H1 (cell line): ENCODE results near the gene CMSS1. TPM values are rescaled to one million over a fixed set of nuclear protein-coding genes. Genes with fewer than 3 reads are reported as not detected.

Experiments
- CHD7 ChIP-seq: fragments of 300-600 bp; sonication (generic); IDR thresholded peaks from 2 replicates; pipeline ENCODE4 v1.7.1; 2012; ENCODE audit warnings: low read length, moderate library complexity, mild to moderate bottlenecking, inconsistent platforms; ENCODE audit not compliant: insufficient replicate concordance
- HDAC6 ChIP-seq: IDR thresholded peaks from one replicate; pipeline ENCODE4 v1.7.1; 2012; ENCODE audit warnings: low read depth, mild to moderate bottlenecking, inconsistent platforms, low read length, moderate library complexity
- KDM5A ChIP-seq: fragments of 200-600 bp; IDR thresholded peaks from 2 replicates; pipeline ENCODE4 v1.7.1; 2012; ENCODE audit warnings: mild to moderate bottlenecking, low read length, inconsistent platforms, mixed read lengths
- RAD21 ChIP-seq, 2 experiments: IDR thresholded peaks in 1 of 2; conservative IDR thresholded peaks in 1 of 2; 2 replicates each; pipeline ENCODE4 v1.6.1; 2011; ENCODE audit warnings: low read depth in 2 of 2, low read length in 2 of 2, improper control_type of control experiment in 1 of 2, inconsistent platforms in 1 of 2, mild to moderate bottlenecking in 1 of 2, moderate library complexity in 1 of 2
- SAP30 ChIP-seq: fragments of 300-600 bp; sonication (generic); IDR thresholded peaks from 2 replicates; pipeline ENCODE4 v1.7.1; 2012; ENCODE audit warnings: low read length, moderate library complexity, mild to moderate bottlenecking, inconsistent platforms; ENCODE audit not compliant: insufficient read depth, insufficient replicate concordance
- SUZ12 ChIP-seq: fragments of 200-600 bp; sonication (generic); IDR thresholded peaks from 2 replicates; pipeline ENCODE4 v1.6.1; 2012; ENCODE audit warnings: mild to moderate bottlenecking, inconsistent platforms, low read length, moderate library complexity, mixed read lengths
- polyA plus RNA-seq, 7 experiments: library from polyadenylated mRNA; depleted of rRNA in 3 of 7; stranded (reverse) in 5 of 7; unstranded in 2 of 7; fragments of >200 nt in 5 of 7; fragments of 200-250 nt in 2 of 7; gene quantifications; 1 replicate in 5 of 7; 2 replicates in 1 of 7; 4 replicates in 1 of 7; pipeline versions ENCODE4 v1.2.1 to v1.2.3, GENCODE V29; 2011 to 2013; ENCODE audit warnings: missing spikeins in 2 of 7, mixed read lengths in 2 of 7
- total RNA-seq: library from RNA; stranded (reverse); fragmentation: NEBNext Ultra II Directional; extraction: Animal tissue kit (Norgen Biotek cat#: 25700); gene quantifications from 2 replicates; pipeline ENCODE4 v1.2.1, GENCODE V29; 2021

The CMSS1 gene
- total and polyA plus RNA-seq, 2 of the 8 experiments (the other 6 are each of a cell fraction or from before 2014, with no cell fraction given), result 15.2 to 75.1 TPM

GRCh38 chr3:100082714-100083113, 265.1 kb downstream of the CMSS1 start (continued):
- TF ChIP-seq RAD21 (IDR thresholded peaks at IDR 0.05 in 1 of 2, conservative IDR thresholded peaks at IDR 0.05 in 1 of 2; ENCODE audit: low read depth in 2 of 2, low read length in 2 of 2), result no peak
- TF ChIP-seq SUZ12, result no peak
- TF ChIP-seq KDM5A, result no peak
- TF ChIP-seq CHD7, result no peak
- no peak for TF ChIP-seq HDAC6
- TF ChIP-seq SAP30, result no peak
